ENCODE data around the gene SLC30A7. TPM values are rescaled to one million over a fixed set of nuclear protein-coding genes. Genes with fewer than 3 reads are reported as not detected.
"Not testable (repeated sequence)": the region's sequence is repeated elsewhere in the genome, so short reads cannot be mapped to it uniquely, and the experiment has no call there.

SLC30A7 gene
- total RNA-seq, 6 experiments from 2014 or later: 27.7 to 36.8 (median 34.8) TPM

DNA sequence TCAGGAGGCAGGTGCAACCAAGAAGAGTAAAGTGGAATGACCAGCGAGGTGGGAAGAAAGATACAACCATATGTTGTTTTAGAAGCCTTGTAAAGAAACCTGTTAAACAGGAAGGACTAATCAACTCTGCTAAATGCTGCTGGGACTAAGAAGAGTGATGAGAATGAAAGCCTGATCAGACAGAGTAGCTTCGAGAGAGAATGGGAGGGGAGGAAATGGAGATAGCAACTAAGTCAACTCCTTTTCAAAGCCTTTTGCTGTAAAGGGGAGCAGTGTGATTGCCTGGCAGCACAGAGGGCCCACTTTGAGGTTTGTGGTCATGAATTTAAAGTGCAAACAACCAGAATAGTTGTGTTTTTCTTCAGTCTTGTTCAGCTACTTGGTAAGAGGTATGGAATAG lies 31.4 kb downstream of the SLC30A7 start:
- no peaks in the 10 kb centered on the region for H3K9me3 Mint-ChIP-seq
- H3K4me3 Mint-ChIP-seq: no peak overlapping the region
- no peaks in the 10 kb centered on the region; the same call in 1 of the 2 replicates for H3K27me3 Mint-ChIP-seq (ENCODE audit: insufficient read depth)
- no peak for DNase-seq
- H3K4me1 Mint-ChIP-seq (ENCODE audit: low read depth): peaks cover 18% of the 10 kb centered on the region
- H3K36me3 Mint-ChIP-seq (ENCODE audit: low read depth): peaks cover 15% of the 10 kb centered on the region
- TF ChIP-seq, protein P1, sequence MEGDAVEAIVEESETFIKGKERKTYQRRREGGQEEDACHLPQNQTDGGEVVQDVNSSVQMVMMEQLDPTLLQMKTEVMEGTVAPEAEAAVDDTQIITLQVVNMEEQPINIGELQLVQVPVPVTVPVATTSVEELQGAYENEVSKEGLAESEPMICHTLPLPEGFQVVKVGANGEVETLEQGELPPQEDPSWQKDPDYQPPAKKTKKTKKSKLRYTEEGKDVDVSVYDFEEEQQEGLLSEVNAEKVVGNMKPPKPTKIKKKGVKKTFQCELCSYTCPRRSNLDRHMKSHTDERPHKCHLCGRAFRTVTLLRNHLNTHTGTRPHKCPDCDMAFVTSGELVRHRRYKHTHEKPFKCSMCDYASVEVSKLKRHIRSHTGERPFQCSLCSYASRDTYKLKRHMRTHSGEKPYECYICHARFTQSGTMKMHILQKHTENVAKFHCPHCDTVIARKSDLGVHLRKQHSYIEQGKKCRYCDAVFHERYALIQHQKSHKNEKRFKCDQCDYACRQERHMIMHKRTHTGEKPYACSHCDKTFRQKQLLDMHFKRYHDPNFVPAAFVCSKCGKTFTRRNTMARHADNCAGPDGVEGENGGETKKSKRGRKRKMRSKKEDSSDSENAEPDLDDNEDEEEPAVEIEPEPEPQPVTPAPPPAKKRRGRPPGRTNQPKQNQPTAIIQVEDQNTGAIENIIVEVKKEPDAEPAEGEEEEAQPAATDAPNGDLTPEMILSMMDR (IDR thresholded peaks at IDR 0.05): no peak
- H3K27ac Mint-ChIP-seq: no peak overlapping the region

GRCh38 chr1:100928128-100928527 lies 32.2 kb downstream of the SLC30A7 start:
- peaks cover 23% of the 10 kb centered on the region for H3K36me3 Mint-ChIP-seq (ENCODE audit: low read depth)
- H3K27ac Mint-ChIP-seq: no peak overlapping the region
- peaks cover 14% of the 10 kb centered on the region for H3K4me1 Mint-ChIP-seq (ENCODE audit: low read depth)
- TF ChIP-seq, protein P1 (IDR thresholded peaks at IDR 0.05): peak; percentile 32; the same call in 1 of the 2 replicates
- H3K4me3 Mint-ChIP-seq: no peak overlapping the region
- H3K27me3 Mint-ChIP-seq (ENCODE audit: insufficient read depth): no peaks in the 10 kb centered on the region; the same call in 1 of the 2 replicates
- no peak for DNase-seq
- H3K9me3 Mint-ChIP-seq: no peaks in the 10 kb centered on the region

- H3K9me3 Mint-ChIP-seq: no peaks in the 10 kb centered on the region
- H3K27me3 Mint-ChIP-seq (ENCODE audit: insufficient read depth): no peaks in the 10 kb centered on the region
- no peak overlapping the region for H3K27ac Mint-ChIP-seq
- TF ChIP-seq, protein P1 (IDR thresholded peaks at IDR 0.05): no peak
- peaks cover 25% of the 10 kb centered on the region for H3K36me3 Mint-ChIP-seq (ENCODE audit: low read depth)
- H3K4me3 Mint-ChIP-seq: no peak overlapping the region
- DNase-seq: no peak
- no peaks in the 10 kb centered on the region for H3K4me1 Mint-ChIP-seq (ENCODE audit: low read depth)
These were observed 34.6 kb downstream of the SLC30A7 start for GRCh38 chr1:100930494-100930893.

- TF ChIP-seq, protein P1 (IDR thresholded peaks at IDR 0.05): no peak; the same call in 1 of the 2 replicates
- Mint-ChIP-seq H3K4me3 (no peak overlapping the region), H3K36me3 (ENCODE audit: low read depth) (peaks cover 21% of the 10 kb centered on the region), H3K4me1 (ENCODE audit: low read depth) (no peaks in the 10 kb centered on the region), H3K27ac (no peak overlapping the region), H3K9me3 (no peaks in the 10 kb centered on the region), H3K27me3 (ENCODE audit: insufficient read depth) (no peaks in the 10 kb centered on the region)
- no peak for DNase-seq
These were observed 35.8 kb downstream of the SLC30A7 start for GRCh38 chr1:100931716-100932115.

DNA sequence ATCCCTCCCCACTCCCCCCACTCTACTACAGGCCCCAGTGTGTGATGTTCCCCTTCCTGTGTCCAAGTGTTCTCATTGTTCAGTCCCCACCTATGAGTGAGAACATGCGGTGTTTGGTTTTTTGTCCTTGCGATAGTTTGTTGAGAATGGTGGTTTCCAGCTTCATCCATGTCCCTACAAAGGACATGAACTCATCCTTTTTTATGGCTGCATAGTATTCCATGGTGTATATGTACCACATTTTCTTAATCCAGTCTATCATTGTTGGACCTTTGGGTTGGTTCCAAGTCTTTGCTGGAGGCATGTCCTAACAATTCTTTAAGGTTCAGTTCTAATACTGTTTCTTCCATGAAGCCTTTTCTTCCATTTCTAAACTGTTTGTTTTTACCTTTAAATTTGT lies 37.7 kb downstream of the SLC30A7 start:
- not testable (repeated sequence) for H3K4me3 Mint-ChIP-seq; H3K9me3 Mint-ChIP-seq; H3K4me1 Mint-ChIP-seq (ENCODE audit: low read depth); H3K27ac Mint-ChIP-seq; DNase-seq; H3K27me3 Mint-ChIP-seq (ENCODE audit: insufficient read depth)
- peaks cover 24% of the 10 kb centered on the region for H3K36me3 Mint-ChIP-seq (ENCODE audit: low read depth)

DNA sequence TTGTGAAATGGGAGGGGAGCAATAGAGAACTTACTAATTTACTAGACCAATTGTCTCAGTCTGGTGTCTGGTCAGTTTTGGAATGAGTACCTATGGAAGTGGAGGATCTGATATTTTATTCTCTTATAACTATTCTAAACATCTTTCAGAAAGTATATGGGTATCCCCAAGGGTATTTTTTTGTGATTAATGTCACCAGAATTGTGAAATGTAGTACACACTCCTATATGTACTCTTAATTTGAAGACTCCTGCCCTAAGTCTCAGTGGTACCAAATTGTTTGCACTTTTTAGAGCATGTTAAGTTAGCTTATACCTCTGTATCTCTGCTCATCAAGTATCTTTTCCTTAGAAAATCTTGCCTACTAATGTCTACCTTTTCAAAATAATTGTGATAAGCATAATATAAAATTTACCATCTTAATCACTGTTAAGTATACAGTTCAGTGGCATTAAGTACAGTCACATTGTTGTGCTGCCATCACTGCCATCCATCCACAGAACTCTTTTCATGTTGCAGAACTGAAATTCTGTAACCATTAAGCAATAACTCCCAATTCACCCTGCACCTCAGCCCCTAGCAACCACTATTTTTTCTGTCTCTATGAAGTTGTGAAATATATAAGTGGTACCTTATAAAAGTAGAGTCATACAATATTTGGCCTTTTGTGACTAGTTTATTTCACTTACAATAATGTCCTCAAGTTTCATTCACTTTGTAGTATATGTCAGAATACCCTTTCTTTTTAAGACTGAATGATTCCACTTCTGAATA lies 40.5 kb downstream of the SLC30A7 start:
- Mint-ChIP-seq H3K4me1 (ENCODE audit: low read depth) (no peaks in the 10 kb centered on the region), H3K36me3 (ENCODE audit: low read depth) (peaks cover 35% of the 10 kb centered on the region), H3K27ac (no peak overlapping the region), H3K27me3 (ENCODE audit: insufficient read depth) (no peaks in the 10 kb centered on the region; the same call in none of the 2 replicates), H3K4me3 (no peak overlapping the region), H3K9me3 (no peaks in the 10 kb centered on the region)
- no peak for DNase-seq
- TF ChIP-seq, protein P1 (IDR thresholded peaks at IDR 0.05): no peak

All from HFFc6 (cell line).